T-helper 1 cell treated with Interleukin-12 subunit alpha and Interleukin-12 subunit beta and Interleukin-4 antibody, amounts not matched to agents 30 ng/mL and 1 ng/mL, for 36 hours (primary cell): ENCODE results near the gene SDCCAG8. TPM values are rescaled to one million over a fixed set of nuclear protein-coding genes. Genes with fewer than 3 reads are reported as not detected.

Experiments
- intact Hi-C: fragments of 100-400 bp; cut with micrococcal nuclease; formaldehyde crosslinking; loops from one replicate; pipeline ENCODE4 v1.15.1; 2024
- total RNA-seq: library from RNA; stranded (reverse); gene quantifications from 2 replicates; pipeline ENCODE4 v1.2.3, GENCODE V29; 2022

SDCCAG8 gene
- total RNA-seq, 1 donor from 2014 or later, result 24.9 TPM

DNA sequence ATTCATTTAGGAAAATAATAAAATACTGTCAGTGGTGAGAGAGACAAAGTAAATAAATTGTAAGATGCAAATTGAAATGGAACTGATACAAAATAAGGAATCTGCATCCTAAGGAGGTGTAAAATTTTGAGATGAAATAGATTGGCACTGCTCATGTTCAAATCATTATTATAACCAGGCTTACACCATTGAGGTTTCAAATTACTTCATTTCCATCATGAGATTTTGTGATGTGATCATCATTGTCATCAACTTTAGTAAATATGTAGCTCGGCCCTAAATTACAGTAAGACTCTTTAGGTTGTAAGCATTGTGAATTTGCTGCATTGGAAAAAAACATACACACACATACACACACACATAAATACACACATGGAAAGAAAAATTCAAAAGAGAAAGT is 123.4 kb downstream of the SDCCAG8 start:
- intact Hi-C loops, result no loop called here

- intact Hi-C loops, result no loop called here
Measured at GRCh38 chr1:243379706-243380105, 123.9 kb downstream of the SDCCAG8 start.

DNA sequence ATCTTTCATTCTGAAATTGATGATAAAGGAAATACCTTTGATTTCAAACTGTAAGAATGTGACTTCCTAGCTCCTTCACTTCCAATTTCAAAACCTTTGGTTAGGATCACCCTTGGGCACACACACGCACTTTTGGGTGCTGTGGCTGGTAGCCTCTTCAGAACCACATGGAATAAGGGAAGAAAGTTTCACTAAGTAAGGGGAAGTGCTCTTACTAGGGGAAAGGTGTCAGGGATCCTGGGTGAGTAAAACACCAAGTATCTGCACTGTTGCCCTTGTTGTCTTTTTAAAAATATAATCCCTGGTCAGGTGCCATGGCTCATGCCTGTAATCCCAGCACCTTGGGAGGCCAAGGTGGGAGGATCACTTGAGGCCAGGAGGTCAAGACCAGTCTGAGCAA is 132.4 kb downstream of the SDCCAG8 start:
- intact Hi-C loops, result no loop called here

GRCh38 chr1:243390162-243390791 is 134.4 kb downstream of the SDCCAG8 start:
- intact Hi-C loops, result no loop called here

DNA sequence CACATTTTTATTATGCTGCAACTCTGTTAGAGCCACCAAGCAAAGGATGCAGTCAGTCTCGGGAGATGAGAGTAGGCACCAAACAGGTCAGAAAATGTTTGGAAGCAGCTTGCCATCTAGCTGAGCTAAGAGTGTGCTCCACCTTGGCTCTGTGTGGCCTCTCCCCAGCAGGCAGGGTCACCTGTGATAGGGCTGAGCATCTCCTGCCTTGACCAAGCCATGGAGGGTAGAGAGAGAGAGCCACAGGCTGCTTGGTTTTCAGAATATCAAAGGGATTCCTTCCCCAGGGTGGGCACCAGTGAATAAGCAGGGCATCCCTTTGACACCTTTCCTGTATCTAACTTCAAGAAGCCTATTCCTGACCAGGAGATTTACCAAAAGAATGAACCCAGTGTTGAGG is 135.5 kb downstream of the SDCCAG8 start:
- intact Hi-C loops, result no loop called here

DNA sequence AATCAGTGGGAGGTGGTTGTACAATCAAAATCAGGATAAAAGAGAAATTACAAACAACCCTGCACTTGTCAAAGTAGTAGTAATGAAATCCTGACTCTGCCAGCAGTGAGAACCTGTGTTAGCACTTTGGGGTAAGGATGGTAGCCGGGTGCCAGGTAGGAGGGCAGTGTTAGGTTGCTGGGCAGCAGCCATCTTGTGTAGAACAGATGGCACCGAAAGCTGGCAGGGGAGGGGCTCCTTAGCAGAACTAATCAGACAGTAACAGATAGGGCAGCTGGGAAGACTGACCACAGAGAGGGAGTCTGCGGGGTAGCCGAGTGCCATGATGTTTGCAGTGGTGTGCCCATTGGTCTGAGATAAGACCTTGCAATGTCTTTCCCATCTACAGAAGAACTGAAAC is 137.3 kb downstream of the SDCCAG8 start:
- intact Hi-C loops, result no loop called here

- intact Hi-C loops, result no loop called here
Measured at GRCh38 chr1:243394066-243394465, 138.2 kb downstream of the SDCCAG8 start.

DNA sequence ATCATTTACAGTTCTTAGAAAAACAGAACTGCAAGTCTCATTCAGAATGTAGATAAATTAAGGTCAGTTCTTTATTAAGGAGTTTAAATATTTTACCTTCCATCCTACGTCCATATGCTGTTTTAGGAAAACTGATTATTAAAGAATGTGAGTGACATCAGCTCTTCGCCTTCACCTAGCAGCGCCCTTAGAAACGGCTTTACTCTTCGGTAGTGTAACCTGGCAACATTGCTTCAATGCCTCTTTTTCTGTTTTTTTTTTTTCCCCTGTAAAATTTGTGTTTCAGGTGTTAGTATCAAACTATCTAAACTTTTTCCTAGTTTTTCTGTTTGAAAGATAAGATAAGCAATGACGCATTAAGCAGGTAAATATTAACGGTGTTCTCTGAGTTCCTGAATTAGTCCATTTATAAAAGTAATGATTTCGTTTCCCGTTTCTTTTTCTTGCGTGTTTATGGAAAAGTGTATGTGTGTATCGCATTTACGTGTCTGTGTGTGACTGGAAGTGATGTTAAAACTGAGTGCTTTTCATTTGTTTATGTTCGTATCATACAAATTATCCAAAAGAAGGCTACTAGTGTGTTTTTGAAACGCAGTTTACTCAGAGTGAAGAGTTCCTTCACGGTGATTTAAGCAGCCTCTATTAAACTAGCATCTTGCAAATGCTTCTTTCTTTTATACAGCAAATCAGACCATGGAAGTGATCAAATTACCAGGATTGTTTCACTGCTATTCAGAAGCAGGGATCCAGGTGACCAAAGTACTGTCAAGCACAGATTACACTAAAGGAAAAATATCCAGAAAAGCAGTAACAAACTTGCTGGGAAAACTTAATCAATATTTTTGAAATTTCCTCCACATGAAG is 139.0 kb downstream of the SDCCAG8 start:
- intact Hi-C loops, result no loop called here

- intact Hi-C loops, result no loop called here
Measured at GRCh38 chr1:243396424-243396823, 140.6 kb downstream of the SDCCAG8 start.

GRCh38 chr1:243396876-243397275 is 141.0 kb downstream of the SDCCAG8 start:
- intact Hi-C loops, result no loop called here

GRCh38 chr1:243397613-243398321 is 141.9 kb downstream of the SDCCAG8 start:
- intact Hi-C loops, result no loop called here

GRCh38 chr1:243399561-243400155 is 143.8 kb downstream of the SDCCAG8 start:
- intact Hi-C loops, result no loop called here

GRCh38 chr1:243402868-243403267 is 147.0 kb downstream of the SDCCAG8 start:
- intact Hi-C loops, result no loop called here

GRCh38 chr1:243406424-243406823 is 150.6 kb downstream of the SDCCAG8 start:
- intact Hi-C loops, result no loop called here

GRCh38 chr1:243407284-243408018 is 151.6 kb downstream of the SDCCAG8 start:
- intact Hi-C loops, result loop anchor here (1.0 kb wide), 1 partner anchor 13 kb away; no protein-coding TSS in a partner anchor

- intact Hi-C loops, result loop anchor here (1.0 kb wide), 1 partner anchor 12 kb away; no protein-coding TSS in a partner anchor
Measured at GRCh38 chr1:243408479-243408878, 152.6 kb downstream of the SDCCAG8 start.

- intact Hi-C loops, result loop anchor here (1.0 kb wide), 1 partner anchor 64 kb away; no protein-coding TSS in a partner anchor
Measured at GRCh38 chr1:243409284-243409683, 153.4 kb downstream of the SDCCAG8 start.

GRCh38 chr1:243411472-243411871 is 155.6 kb downstream of the SDCCAG8 start:
- intact Hi-C loops, result no loop called here

DNA sequence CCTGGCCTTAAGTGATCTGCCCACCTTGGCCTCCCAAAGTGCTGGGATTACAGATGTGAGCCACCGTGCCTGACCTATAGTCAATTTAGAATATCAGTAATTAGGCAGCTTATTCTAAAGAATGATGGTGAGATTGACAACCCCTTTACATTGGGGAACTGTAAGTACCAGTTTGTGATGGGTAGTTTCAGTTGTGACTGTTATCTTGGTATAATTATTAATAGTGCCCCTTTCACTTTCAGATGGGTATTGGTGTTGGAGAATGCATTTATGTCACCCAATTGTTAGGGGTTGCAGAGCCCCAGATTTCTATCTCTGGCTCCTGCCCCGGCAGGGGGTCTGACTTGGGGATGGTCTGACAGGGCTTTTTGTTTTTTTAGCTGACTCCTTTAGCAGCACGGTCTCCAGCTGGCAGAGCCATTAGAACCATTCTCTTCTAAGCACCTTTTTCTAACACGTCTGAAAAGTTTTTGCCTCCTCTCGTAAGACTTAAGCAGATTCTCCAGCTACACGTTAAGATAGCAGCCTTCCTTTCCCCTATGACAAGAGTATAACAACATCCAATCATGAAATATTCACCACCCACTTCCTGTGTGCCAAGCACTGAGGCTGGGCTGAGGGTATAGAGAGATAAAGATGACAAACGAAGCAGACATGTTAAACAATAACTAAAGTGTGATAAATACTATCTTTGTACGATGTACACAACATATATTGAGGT is 157.8 kb downstream of the SDCCAG8 start:
- intact Hi-C loops, result no loop called here

GRCh38 chr1:243414152-243414494 is 158.3 kb downstream of the SDCCAG8 start:
- intact Hi-C loops, result no loop called here
